Measurements from ENCODE around the gene GTF3C4.

Gene GTF3C4

GRCh38 chr9:132732326-132733259, 62.3 kb downstream of the GTF3C4 start:
- no peak for DNase-seq (ENCODE audit: low spot score)

- DNase-seq (ENCODE audit: low spot score) = no peak
Measured at GRCh38 chr9:132733260-132733815, 63.1 kb downstream of the GTF3C4 start.

DNA sequence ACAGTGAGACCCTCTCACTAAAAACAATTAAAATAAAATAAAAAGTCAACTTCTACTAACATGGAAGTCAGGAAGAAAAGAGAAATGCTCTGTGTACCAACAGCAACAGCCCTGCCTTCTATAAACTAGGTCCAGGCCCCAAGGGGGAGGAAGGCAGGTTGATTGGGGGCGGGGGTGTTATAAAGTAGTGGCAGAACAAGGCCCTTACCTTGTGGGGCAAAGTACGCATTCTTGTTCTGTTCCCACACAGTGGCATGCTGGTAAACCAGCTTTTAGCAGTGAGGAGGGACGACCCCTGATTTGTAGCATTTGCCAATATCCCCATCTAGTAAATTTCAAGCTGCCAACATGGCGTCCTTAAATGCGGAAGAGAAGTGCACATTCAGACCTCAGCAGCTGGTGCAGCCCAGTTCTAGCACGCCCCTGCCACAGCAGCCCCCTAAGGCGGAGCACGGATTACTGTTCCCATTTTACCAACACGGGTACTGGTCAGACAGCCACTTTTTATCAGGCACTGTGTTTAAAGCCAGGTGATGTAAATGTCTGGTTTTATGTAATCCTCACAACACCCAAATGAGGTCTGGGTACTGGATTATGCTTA, 69.5 kb downstream of the GTF3C4 start:
- DNase-seq (ENCODE audit: low spot score) = no peak

GRCh38 chr9:132740526-132741309, 70.5 kb downstream of the GTF3C4 start:
- DNase-seq (ENCODE audit: low spot score) = no peak

- no peak for DNase-seq (ENCODE audit: low spot score)
Measured at GRCh38 chr9:132742821-132743311, 72.6 kb downstream of the GTF3C4 start.

- no peak for DNase-seq (ENCODE audit: low spot score)
Measured at GRCh38 chr9:132743931-132744479, 73.7 kb downstream of the GTF3C4 start.
